ENCODE data around the gene TNFSF9.
"Not testable (repeated sequence)": the region's sequence is repeated elsewhere in the genome, so short reads cannot be mapped to it uniquely, and the experiment has no call there.

Gene TNFSF9

DNA sequence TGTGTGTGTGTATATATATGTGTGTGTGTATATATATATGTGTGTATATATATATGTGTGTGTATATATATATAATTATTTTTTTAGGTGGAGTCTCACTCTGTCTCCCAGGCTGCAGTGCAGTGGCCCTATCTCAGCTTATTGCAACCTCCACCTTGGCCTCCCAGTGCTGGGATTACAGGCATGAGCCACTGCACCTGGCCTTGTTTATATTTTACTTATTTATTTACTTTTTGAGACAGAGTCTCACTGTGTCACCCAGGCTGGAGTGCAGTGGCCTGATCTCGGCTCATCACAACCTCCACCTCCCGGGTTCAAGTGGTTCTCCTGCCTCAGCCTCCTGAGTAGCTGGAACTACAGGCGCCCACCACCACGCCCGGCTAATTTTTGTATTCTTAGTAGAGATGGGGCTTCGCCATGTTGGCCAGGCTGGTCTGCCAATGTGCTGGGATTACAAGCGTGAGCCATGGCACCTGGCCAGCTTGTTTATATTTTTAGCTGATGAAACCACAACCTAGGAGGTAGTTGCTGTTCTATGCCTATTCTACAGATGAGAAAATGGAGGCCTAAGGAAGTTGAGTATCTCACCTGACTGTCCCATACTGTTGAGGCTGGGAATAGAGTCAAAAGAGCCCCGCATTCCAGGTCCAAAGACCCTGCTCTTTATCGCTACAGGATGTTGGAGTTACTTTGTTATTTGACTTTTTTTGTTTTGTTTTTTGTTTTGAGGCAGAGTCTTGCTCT lies 22.6 kb upstream of the TNFSF9 start:
- not testable (repeated sequence) for DNase-seq

DNA sequence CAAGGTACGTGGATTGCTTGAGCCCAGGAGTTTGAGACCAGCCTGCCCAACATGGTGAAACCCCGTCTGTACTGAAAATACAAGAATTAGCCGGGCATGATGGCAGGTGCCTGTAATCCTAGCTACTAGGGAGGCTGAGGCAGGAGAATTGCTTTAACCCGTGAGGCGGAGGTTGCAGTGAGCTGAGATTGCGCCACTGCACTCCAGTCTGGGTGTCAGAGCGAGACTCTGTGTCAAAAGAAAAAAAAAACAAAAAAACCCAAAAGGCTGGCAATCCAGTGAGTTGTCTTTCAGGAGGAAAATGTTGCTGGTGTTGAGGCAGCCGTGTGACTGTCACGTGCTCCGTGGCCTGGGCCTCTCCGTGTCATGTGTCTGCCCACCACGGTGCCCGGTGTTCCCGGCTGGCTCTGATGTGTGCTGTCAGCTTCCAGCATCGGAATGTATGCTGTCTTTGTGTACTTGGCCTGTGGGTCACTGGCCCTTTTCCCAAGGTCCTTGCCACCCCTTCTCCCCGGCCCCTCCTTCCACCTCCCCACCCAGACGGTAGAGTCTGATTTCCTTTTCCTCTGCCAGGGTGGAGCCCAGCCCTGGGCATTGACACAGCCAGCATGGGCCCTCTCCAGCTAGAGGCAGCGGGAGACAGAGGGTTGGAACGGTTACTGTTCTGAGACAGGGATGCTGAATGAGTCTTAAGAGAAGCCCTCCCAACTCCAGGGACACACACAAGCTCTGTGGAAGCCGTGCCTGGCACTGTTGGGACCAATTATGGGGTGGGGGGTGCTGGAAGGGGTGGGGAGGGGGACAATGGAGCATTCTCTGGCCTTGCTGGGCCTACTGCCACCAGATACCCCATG lies 21.5 kb upstream of the TNFSF9 start:
- DNase-seq = no peak

DNA sequence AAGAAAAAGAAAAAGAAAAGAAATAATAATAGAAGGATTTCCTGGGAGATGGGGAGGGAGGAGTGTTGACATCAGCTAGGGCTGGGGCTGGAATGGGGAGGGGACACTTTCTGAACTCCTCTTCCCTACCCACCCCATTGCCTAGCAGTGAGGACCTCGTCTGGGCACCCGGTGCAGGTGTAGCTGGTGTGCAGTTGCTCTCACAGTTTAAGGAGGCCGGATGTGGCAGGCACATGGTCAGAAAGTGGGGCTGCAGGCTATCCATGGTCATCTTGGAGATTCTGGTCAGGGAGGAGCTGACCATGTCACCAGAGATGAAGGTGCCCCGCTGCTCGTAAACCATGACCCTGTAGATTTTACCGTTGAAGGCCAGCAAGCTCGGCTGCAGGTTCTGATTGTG lies 20.2 kb upstream of the TNFSF9 start:
- DNase-seq = no peak

DNA sequence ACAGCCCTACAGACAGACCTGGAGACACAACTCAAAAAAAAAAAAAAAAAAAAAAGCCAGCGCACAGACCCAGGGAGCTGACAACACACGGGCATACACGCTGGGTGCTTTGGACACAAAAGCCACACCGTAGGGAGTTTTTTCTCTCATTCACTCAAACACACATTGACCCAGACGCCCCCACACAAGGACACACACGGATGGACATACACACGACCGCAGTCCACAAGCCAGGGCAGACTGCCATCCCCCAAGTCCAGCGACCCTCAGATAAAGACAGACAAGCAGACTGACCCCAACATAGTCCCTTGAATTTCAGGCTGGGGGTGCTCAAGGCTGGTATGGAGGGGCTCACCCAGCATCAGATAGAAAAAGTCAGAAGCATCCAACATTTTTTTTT lies 16.7 kb upstream of the TNFSF9 start:
- DNase-seq = no peak

DNA sequence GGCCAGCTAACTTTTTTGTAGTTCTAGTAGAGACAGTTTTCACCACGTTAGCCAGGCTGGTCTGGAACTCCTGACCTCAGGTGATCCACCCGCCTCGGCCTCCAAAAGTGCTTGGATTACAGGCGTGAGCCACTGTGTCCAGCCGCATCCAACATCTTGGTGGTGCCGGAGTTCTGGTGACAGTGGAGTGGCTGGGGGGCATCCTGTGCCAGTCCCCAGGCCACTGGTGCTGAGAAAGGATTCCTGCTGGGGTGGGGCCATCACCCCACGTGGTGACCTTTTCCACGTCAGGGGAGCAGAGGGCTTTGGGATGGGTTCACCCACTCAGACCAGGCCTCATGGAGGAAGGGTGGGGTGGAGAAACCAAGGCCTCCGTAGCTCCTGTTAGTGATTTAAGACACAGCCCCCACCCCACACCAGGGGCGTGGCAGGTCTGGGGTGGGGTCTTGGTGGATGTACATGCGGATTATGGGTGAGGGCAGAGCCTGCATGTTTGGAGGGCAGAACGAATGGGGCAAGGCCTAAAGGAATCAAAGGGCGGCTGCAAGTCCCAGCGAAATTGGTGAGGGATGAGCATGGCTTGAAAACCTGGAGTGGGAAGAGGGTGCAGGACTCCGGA lies 15.8 kb upstream of the TNFSF9 start:
- DNase-seq = no peak

DNA sequence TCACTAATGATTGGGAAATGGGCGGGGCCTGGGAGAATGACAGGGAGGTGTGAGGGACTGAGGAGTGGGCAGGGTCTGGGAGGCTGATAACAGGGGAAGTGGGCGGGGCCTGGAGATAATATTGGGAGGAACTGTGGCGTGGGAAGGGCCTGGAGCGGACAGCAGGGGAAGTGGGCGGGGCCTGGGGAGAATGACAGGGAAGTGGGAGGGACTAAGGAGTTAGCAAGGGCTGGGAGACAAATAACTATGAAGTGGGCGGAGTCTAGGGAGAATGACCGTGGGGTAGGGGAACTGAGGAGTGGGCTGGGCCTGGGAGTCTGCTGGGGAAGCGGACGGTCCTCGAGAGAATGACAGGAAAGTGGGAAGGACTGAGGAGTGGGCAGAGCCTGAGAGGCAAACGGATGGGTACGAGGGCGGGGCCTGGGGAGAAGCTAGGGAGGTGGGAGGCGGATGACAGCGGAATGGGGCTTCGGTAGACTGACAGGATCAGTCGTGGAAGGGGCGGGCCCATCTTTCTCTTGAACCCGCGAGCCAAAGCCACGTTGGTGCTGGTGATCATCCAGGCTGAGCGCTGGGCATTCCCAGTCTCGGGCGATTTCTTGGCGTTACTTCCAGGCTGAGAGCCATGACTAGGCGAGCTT lies 14.7 kb upstream of the TNFSF9 start:
- DNase-seq = peak; percentile 94

DNA sequence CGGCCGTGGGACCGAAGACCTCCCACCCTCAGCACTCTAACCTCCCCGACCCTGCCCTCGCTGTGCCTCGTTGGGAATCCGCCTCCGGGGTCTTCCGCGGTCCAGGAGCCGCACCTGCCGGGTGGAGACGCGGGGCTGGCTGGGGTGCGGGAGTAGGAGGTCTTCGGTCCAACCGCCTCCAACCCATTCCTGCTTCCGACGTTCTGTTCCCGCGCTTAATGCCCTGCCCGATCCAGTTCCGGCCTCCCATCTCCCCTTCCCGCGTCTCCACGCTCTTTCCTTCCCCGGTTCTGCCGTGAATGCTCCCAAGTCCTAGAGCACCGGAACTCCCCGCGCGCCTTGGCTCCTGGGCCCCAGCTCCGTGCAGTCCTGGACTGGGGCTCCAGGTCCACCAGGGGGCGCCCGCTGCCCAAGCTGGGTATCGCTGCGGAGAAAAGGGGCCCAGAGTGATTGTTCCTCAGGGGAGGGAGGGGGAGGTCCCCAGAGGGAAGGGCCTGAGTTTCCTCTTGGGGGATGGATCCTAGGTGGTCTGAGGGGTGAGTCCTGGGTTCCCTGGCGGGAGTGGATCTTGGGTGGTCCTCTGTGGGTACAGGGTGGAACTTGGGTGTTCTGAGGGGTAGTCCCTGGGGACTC lies 14.1 kb upstream of the TNFSF9 start:
- peak; percentile 76 for DNase-seq

DNA sequence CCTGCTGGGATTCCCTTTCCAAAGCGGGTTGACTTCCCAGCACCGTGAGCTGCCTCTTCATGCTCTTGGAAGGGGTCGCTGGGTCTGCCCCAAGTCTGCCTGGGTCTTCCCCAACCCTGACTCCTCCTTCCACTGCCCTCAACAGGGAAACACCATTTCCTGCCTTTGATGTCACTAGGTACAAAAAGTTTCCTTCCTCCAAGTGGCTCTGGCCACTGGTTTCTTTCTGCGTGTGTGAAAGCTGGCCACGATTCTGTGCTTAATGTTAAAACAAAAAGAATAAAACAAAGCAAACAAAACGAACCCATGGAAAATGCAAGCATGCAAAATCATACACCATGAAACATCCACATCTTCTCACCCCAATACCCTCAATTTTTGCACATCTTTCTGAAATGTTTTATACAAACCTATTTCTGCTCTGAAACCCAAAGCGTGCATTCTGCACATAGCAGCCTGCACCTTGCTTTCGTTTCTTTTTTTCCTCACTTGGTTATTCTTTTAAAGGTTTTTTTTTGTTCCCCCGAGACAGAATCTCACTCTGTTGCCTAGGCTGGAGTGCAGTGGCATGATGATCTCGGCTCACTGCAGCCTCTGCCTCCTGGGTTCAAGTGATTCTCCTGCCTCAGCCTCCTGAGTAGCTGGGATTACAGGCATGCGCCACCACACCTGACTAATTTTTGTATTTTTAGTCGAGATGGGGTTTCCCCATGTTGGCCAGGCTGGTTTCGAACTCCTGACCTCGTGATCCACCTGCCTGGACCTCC lies 12.5 kb upstream of the TNFSF9 start:
- DNase-seq = no peak

DNA sequence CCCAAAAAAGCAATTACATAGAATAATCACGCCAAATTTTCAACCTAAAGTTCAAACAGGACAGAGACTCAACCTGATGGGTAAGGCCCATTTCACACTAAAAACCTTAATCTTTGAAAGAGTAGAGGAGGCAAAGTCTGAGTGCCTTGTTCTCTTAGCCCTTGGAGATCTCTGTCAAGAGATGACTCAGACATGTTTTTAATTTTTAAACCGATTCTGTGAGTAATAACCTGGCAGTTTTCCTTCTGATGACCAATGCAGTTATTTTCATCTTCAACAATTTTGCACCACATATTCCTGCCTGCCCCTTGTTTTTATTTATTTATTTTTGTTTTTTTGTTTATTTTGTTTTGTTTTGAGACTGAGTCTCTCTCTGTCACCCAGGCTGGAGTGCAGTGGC lies 11.5 kb upstream of the TNFSF9 start:
- no peak for DNase-seq

DNA sequence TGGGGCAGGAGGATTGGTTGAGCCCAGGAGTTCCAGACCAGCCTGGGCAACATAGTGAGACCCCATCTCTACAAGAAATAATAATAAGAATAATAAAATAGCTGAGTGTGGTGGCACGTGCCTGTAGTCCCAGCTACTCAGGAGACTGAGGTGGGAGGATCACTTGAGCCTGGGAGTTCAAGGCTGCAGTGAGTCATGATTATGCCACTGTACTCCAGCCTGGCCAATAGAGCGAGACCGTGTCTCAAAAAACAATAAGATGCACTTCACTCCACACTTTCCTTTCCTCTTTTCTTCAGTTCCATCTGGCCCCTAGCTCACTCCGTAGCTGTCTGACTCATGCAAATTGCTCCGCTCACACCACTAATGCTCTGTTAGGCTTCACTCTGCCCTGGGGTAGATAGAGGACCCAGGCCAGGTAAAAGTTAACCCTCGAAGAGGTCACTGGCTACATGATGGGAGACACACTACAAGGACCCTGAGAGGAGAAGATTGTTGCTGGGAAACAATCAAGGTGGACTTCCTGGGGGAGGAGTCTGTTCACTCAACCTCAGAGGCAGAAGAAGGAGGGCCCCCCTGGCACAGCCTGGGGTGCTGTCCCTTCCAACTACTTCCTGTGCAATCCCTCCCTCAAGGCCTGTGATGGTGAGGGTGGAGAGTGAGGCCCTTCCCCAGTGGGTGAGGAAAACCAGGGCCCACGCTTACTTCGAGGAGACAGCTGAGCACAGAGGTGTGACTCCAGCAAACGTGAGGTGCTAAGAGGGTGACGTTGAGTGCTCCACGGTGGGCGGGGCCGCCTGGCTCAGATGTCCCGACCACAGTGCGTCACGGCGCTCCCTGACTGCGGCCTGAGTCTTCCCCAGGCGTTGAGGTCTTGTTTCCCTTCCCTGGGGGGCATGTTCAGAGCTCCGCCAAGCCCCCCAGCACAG lies 8.8 kb upstream of the TNFSF9 start:
- DNase-seq = no peak

DNA sequence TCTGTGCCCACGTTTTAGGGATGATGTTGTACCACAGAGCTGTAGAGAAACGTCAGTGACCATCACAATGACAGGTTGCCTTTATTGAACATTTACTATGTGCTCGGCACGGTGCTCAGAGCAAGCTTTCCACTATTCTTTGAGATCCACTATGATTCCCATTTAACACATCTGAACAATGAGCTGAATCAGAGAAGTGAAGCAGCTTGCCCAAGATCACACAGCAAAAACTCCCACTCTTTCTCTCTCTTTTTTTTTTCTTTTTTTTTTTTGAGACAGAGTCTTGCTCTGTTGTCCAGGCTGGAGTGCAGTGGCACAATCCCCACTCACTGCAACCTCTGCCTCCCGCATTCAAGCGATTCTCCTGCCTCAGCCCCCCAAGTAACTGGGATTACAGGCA lies 8.1 kb upstream of the TNFSF9 start:
- DNase-seq = no peak

DNA sequence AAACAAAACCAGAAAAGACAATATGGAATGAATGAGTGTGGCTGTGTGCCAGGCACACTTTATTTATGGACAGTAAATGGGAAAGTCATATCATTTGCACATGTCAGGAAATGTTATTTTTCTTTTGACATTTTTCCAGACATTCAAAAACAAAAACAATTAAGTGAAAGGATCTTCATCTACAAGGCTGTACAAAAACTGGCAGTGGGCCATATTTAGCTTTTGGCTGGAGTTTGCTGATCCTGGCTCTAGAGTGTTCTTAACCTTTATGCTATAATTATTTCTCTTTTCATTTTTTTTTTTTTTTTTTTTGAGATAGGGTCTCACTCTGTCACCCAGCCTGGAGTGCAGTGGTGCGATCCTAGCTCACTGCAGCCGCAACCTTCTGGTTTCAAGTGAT lies 6.5 kb upstream of the TNFSF9 start:
- DNase-seq = no peak

DNA sequence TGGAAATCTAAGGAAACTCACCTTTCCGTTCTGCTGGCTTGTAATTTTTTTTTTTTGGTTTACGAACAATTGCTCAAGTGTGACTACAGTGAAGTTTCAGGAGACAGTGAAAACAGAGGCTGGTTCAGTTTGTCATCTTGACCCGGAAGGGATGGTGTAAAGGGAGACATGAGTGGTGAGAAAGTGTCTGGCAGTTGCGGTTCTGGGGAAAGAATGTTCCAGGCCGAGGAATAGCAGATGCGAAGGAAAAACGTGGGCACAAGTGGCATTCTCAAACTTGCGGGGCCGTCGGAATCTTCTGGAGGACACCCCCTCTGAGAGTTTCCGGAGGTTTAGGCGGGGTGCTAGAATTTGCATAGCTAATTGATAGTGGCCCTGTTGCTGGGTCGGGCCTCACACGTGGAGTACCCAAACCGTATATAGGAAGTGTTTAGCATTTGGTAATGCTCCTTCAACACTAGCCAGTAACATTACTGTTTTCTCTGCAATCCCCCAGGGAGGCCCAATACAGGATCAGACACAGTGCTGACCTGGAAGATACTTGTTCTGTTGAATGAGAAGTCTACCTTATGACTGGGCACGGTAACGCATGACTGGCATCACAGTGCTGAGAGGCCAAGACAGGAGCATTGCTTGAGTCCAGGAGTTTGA lies 2.8 kb upstream of the TNFSF9 start:
- no peak for DNase-seq

DNA sequence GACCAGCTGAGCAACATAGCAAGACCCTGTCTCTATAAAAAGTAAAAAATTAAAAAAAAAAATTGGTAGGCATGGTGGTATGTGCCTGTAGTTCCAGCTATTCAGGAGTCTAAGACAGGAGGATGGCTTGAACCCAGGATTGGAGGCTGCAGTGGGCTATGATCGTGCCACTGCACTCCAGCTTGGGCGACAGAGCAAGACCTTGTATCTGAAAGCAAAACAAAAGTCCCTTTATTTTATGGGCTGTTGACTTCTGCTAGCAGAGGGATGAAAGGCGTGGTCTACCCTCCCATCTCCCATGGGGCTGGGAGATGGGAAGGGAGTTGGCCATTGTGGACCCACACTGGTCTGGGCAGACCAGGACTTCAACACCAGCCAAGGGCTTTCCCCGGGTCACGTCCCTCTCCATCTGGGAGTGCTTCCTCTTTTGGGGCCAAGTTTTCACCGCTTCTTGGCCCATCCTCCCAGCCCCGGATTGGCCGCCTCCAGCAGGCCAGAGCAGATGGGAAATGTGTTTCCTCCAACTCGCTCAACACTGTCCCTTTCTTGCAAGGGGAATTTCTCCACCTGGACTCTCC lies 2.2 kb upstream of the TNFSF9 start:
- no peak for DNase-seq

DNA sequence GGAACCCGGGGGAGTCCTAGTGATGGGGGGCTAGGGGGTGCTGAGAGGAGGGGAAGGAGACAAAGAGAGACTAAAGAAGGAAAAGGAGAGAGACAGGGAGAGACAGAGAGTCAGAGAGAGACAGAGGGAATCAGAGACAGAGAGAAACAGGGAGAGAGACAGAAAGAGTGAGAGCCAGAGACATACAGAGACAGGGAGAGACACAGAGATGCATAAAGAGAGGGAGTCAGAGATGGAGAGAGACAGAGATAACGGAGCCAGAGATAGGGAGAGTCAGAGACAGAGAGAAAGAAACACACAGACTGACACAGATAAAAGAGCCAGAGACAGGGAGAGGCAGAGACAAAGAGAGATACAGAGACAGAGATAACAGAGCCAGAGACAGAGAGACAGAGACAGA lies 1.5 kb upstream of the TNFSF9 start:
- DNase-seq = no peak

DNA sequence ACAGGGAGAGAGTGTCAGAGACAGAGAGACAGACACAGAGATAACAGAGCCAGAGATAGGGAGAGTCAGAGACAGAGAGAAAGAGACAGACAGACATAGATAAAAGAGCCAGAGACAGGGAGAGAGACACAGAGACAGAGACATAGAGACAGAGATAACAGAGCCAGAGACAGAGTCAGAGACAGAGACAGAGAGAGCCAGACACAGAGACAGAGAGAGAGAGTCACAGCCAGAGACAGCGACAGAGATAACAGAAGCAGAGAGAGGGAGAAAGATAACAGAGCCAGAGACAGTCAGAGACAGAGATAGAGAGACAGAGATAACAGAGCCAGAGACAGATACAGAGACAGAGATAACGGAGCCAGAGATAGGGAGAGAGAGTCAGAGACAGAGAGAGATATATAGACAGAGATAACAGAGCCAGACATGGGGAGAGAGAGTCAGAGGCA lies 865 bp upstream of the TNFSF9 start:
- no peak for DNase-seq

DNA sequence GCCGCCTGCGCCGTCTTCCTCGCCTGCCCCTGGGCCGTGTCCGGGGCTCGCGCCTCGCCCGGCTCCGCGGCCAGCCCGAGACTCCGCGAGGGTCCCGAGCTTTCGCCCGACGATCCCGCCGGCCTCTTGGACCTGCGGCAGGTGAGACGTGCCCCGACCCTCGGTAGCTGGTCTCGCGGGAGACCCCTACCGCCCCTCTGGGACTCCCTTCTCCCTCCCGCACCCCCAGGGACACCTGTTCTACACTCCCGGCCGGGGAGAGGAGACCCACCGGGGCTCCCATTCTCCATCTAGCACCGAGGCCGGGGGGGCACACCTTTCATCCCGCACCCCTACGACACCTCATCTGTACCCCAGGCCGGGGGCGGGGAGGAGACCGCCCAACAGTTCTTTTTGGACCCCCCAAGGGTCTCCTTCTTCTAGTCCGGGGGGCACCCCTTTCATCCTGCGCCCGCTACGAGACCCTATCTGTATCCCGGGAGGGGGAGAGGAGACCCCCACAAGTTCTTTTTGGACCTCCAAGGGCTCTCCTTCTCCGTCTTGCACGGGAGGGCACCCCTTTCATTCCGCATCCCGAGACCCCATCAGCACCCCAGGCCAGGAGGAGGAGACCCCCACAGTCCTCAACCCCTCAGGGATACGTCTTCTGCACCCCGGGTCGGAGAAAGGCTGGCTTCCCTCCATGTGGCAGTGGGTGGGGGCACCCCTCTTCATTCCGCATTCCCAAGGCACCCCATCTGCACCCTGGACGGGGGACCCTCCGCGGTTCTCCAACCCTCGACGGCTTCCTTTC lies 533 bp downstream of the TNFSF9 start:
- no peak for DNase-seq

DNA sequence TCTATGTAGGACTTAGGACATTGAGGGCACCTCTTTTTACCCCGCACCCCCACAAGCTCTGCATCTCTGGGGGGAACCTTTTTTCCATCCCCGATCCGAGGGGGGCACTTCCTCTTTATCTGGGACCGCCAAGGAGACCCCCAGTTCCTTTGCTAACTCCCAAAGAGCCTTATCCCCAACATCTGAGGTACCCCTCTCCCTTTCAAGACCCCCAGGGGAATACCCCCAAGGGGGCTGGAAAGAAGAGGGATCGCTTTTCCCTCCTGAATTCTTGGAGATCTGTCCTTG lies 1.1 kb downstream of the TNFSF9 start:
- DNase-seq = no peak

DNA sequence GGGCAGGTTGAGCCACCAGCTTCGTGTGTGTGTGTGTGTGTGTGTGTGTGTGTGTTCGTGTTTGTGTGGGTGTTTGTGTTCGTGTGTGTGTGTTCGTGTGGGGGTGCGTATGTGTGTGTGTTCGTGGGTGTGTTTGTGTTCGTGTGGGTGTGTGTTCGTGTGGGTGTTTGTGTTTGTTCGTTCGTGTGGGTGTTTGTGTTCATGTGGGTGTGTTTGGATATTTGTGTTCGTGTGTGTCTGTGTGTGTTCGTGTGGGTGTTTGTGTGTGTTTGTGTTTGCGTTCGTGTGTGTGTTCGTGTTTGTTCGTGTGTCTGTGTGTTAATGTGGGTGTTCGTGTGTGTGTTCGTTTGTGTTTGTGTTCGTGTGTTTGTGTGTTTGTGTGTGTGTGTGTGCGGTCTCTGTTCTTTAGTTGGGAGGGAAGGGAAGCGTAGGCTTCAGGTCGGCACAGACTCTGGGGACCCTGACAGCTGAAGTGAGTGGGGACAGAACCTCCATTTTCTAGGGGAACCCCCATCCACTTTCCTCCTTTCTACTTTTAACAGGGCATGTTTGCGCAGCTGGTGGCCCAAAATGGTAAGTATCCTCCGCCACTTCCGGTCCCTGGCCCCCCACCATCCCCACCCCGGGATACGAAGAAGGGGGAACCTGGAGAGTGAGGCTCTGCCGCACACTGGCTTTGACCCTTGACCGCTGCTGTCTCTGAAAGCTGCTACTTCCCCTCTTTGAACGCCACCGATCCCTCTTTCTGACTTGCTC lies 1.6 kb downstream of the TNFSF9 start:
- DNase-seq = no peak

Data from SHP77 treated with DMSO at 0.1 percent for 48 hours (cell line).